KBM-7 (cell line): Measurements from ENCODE around the gene METTL8.

ENCODE experiments used
- DNase-seq: peaks from one replicate; pipeline ENCODE4 v3.0.0-alpha.2; 2015
- in situ Hi-C: fragments of 300-500 bp; cut with MboI; formaldehyde crosslinking; loops from 2 replicates; pipeline ENCODE4 v1.14.3; 2020; ENCODE audit warnings: low sequenced_read_pairs, low pct_unique_long_range_greater_than_20kb, mixed read lengths

Gene METTL8

DNA sequence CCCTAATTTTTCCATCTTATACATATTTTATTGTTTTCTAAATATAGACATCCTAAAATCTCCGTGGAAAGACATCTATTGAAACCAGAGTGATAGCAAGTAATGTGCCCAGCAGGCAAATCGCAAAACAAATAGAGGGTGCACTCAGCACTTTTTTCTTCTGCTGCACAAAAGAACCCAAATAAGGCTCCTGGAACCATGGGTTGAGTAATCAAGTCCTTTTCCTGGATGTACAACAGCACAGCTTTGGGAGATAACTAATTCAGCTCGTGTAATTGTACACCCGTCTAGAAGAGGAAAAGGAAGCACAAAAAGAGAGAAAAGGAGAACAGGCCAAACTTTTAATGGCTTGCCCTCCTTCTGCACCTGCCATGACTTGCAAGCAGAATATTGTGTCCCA lies 146.2 kb downstream of the METTL8 start:
- DNase-seq, result peak; percentile 46

DNA sequence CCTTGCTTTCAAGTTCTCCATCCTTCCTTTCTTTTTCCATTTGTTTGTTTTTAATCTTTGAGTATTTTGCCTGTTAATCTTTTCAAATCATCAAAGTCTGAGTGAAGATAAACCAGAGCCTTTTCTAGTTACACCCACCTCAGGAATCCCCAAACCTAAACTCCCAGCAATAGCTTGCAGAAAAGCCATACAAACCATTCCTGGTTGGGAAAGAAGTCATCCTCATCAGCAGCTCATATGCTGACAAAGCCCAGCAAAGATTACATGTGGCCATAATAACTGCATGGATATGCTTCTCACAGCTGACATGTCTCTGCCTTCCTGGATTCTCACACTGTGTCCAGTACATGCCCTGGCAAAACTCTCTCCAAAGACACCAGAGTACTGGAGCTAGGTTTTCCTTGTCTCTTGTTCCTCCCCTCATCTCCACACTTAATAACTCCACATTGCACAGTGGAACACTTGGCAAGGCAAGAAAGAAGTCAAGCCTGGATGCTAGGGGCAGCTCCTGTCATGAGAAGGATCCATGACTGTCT lies 146.7 kb downstream of the METTL8 start:
- in situ Hi-C loops, result no loop called here
- no peak for DNase-seq

More for the DNA sequence above, 146.2 kb downstream of the METTL8 start:
- in situ Hi-C loops, result no loop called here

DNA sequence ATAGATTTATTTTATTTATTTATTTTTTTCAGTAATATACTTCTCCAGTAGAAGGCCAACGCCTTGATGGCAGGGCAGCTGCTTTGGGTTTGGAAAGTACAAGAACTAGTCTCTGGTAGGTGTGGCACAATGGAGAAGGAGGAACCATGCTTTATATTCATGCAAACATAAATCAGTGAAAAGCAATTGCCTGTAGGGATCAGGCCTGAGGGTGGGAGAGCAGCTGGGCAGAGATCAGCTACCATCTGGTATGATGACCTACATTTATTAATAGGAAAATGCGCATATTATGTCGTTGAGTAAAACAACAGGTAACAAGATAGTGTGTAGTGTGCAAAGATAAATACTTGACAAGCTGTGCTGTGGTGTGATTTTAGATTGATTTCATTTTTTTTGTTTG lies 152.7 kb downstream of the METTL8 start:
- no peak for DNase-seq
- in situ Hi-C loops, result no loop called here

DNA sequence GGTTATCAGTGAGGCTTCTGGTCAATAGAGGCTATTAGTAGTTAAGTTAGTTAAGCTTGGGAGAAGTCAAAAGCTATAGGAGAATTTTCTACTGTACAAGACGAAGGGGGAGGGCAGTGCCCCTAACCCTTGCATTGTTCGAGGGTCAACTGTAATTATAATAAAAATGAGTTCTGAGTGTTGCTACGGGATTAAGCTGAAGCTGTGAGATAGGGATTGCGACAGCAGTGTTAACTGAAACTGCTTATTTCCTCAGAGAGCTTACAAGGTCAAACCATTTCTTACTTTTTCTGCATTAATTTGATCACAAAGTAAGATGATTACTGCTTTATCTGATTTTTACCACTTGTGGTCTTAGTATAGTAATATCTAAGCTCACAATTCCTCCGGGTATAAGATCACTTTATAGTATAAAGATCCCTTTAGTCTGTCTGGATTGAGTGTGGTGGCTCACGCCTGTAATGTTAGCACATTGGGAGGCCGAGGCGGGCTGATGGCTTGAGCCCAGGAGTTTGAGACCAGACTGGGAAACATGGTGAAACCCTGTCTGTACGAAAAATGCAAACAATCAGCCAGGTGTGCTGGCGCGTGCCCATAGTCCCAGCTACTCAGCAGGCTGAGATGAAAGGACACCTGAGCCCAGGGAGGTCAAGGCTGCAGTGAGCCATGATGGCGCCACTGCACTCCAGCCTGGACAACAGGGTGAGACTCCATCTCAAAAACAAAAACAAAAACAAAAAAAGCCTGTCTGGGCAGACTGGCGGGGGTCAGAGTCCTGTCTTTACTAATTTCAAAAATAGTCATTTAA lies 153.6 kb downstream of the METTL8 start:
- no peak for DNase-seq
- in situ Hi-C loops, result no loop called here

DNA sequence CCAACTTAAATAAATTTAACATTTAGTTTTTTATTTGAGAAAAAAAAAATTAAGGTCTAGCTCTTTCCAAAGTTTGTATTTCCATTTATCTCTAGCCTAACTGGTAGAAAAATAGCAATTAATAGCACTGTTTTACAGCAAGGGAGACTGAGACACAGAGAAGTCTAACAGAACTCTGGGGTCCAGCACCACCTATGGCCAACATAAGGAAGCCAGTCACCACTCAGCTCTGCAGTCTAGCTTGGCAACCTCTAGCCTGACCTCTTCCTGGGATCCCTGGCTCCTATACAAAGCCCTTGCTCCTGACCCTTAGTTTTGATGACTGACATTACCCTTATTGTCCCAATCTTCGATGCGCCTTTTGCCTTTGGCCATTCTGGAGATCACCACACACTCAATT lies 159.0 kb downstream of the METTL8 start:
- in situ Hi-C loops, result no loop called here
- DNase-seq, result no peak

GRCh38 chr2:171271971-171272436 lies 161.8 kb downstream of the METTL8 start:
- DNase-seq, result no peak
- in situ Hi-C loops, result no loop called here

- in situ Hi-C loops, result no loop called here
- DNase-seq, result no peak
Measured at GRCh38 chr2:171271386-171271785, 162.4 kb downstream of the METTL8 start.

DNA sequence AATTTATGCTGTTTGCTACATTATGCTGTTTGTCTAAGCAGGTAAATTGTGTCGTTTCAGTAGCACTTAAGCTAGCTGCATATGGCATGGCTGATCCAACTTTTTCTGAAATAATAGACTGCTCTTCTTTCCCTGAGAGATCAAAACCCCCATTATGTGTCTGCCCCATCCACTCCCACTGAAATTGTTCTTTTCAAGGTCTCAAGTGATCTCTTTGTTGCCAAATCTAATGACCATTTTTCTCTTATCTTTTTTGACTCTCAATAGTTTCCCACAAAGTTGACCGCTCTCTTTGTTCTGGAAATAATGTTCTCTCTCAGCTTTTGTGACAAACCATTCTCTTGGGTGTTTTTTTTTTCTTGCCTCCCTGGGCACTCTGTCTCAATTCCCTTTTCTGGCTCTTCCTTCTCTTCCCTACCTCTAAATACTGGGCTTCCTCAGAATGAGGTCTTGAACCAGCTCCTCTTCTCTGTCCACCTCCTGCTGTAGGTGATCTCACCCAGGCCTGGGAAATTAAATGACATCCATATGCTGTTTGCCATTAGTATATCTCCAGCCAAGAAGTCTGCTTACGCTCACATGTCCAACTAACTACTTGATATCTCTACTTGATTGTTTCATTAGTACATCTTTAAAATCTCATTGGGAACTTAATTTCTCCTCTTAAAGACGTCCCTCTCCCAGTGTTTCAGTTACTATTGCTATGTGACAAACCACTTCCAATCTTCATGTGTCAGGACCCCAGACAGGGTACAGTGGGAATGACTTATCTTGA lies 165.7 kb downstream of the METTL8 start:
- in situ Hi-C loops, result no loop called here
- no peak for DNase-seq
